H1 (cell line): ENCODE data around the gene RNF212B. TPM values are rescaled to one million over a fixed set of nuclear protein-coding genes. Genes with fewer than 3 reads are reported as not detected.

Experiments used
- CTCF ChIA-PET: fragments of 300-600 bp; sonication (Branson Sonifier 250); formaldehyde crosslinking; loops from one replicate; lab custom pipeline; 2021; ENCODE audit not compliant: partially characterized antibody; lab: Charles Lee
- POLR2A ChIA-PET: fragments of 300-600 bp; sonication (Branson Sonifier 250); formaldehyde crosslinking; loops from one replicate; lab custom pipeline; 2021; ENCODE audit warnings: inconsistent platforms; ENCODE audit not compliant: partially characterized antibody; lab: Charles Lee
- DNase-seq, 2 experiments: peaks; one replicate each; pipeline versions ENCODE4 v3.0.0 to v3.0.0-alpha.2; 2010 to 2022; ENCODE audit warnings: low spot score in 2 of 2, low read depth in 1 of 2, mixed read lengths in 1 of 2
- FAIRE-seq: peaks from 2 replicates; lab custom pipeline; 2011; peaks lifted over from hg19 to GRCh38; lab: Jason Lieb, UNC
- H2AFZ ChIP-seq: 2 replicates; pipeline ENCODE4 v1.8.1; 2012; ENCODE audit warnings: low read length, inconsistent platforms
- H2AK5ac ChIP-seq: 2 replicates; pipeline ENCODE4 v1.6.1; 2013; ENCODE audit warnings: low read depth, low read length
- H2BK120ac ChIP-seq: replicated peaks from 2 replicates; pipeline ENCODE3; 2013; ENCODE audit warnings: low read depth, low read length, inconsistent platforms
- H2BK12ac ChIP-seq: 2 replicates; pipeline ENCODE4 v1.6.1; 2013; ENCODE audit warnings: low read depth, low read length
- H2BK15ac ChIP-seq: 2 replicates; pipeline ENCODE4 v1.6.1; 2013; ENCODE audit warnings: low read length
- H2BK20ac ChIP-seq: 2 replicates; pipeline ENCODE4 v1.6.1; 2013; ENCODE audit warnings: low read length
- H2BK5ac ChIP-seq: 2 replicates; pipeline ENCODE4 v1.6.1; 2013; ENCODE audit warnings: low read depth, low read length
- H3K14ac ChIP-seq: 2 replicates; pipeline ENCODE4 v1.6.1; 2013; ENCODE audit warnings: inconsistent platforms; ENCODE audit not compliant: insufficient read length
- H3K18ac ChIP-seq: 2 replicates; pipeline ENCODE4 v1.6.1; 2013; ENCODE audit warnings: low read length; ENCODE audit errors: extremely low read depth
- H3K23ac ChIP-seq: 2 replicates; pipeline ENCODE4 v1.6.1; 2013; ENCODE audit warnings: inconsistent platforms; ENCODE audit not compliant: insufficient read length
- H3K23me2 ChIP-seq: 2 replicates; pipeline ENCODE4 v1.6.1; 2013; ENCODE audit warnings: low read depth, low read length
- H3K27ac ChIP-seq: 2 replicates; pipeline ENCODE4 v1.6.1; 2011; ENCODE audit warnings: low read depth, low read length, inconsistent platforms
- H3K27me3 ChIP-seq, 4 experiments: replicated peaks in 1 of 4; 1 replicate in 1 of 4; 2 replicates in 3 of 4; pipeline versions ENCODE4 v1.6.1 to v1.8.1; 2011 to 2013; ENCODE audit warnings: low read length in 3 of 4, mild to moderate bottlenecking in 3 of 4, inconsistent platforms in 2 of 4, mixed read lengths in 2 of 4, moderate library complexity in 1 of 4; ENCODE audit not compliant: control insufficient read depth in 3 of 4, insufficient read depth in 3 of 4; ENCODE audit errors: extremely low read depth in 1 of 4
- H3K36me3 ChIP-seq, 4 experiments: 2 replicates each; pipeline versions ENCODE4 v1.6.1 to v1.8.1; 2011 to 2013; ENCODE audit warnings: mild to moderate bottlenecking in 4 of 4, low read length in 3 of 4, moderate library complexity in 2 of 4, control low read depth in 1 of 4, inconsistent platforms in 1 of 4; ENCODE audit not compliant: insufficient read depth in 4 of 4, control insufficient read depth in 2 of 4
- H3K4ac ChIP-seq: replicated peaks from 2 replicates; pipeline ENCODE3; 2013; ENCODE audit warnings: low read length, low read depth, mixed read lengths, inconsistent platforms; ENCODE audit not compliant: insufficient read length
- H3K4me1 ChIP-seq, 4 experiments: replicated peaks in 1 of 4; 1 replicate in 1 of 4; 2 replicates in 3 of 4; pipeline versions ENCODE4 v1.6.1 to v1.8.1; 2011 to 2013; ENCODE audit warnings: low read length in 3 of 4, inconsistent platforms in 2 of 4, mixed read lengths in 1 of 4; ENCODE audit not compliant: insufficient read depth in 4 of 4, control insufficient read depth in 3 of 4
- H3K4me2 ChIP-seq, 2 experiments: 2 replicates each; pipeline versions ENCODE4 v1.6.1 to v1.8.1; 2011 to 2013; ENCODE audit warnings: low read depth in 2 of 2, low read length in 2 of 2, control low read depth in 1 of 2, inconsistent platforms in 1 of 2, mild to moderate bottlenecking in 1 of 2; ENCODE audit not compliant: insufficient read depth in 1 of 2
- H3K4me3 ChIP-seq, 4 experiments: fragments of 200-600, 300-600 bp in 1 of 4; sonication (generic), shearing (Covaris generic), sonication (Bioruptor Twin) in 1 of 4; 2 replicates each; pipeline versions ENCODE4 v1.5.1 to v1.8.1; 2011 to 2016; ENCODE audit warnings: low read length in 4 of 4, low read depth in 3 of 4, control low read depth in 2 of 4, inconsistent platforms in 2 of 4, mild to moderate bottlenecking in 2 of 4, mixed read lengths in 1 of 4, moderate library complexity in 1 of 4; ENCODE audit not compliant: insufficient read depth in 2 of 4; ENCODE audit errors: extremely low read depth in 1 of 4
- H3K56ac ChIP-seq: replicated peaks from 2 replicates; pipeline ENCODE3; 2013; ENCODE audit warnings: low read depth, mild to moderate bottlenecking, mixed read lengths, low read length, inconsistent platforms; ENCODE audit not compliant: insufficient read length
- H3K79me1 ChIP-seq: 2 replicates; pipeline ENCODE4 v1.6.1; 2013; ENCODE audit warnings: low read depth, low read length, control low read depth
- H3K79me2 ChIP-seq, 2 experiments: 2 replicates each; pipeline versions ENCODE4 v1.6.1 to v1.8.1; 2012 to 2013; ENCODE audit warnings: low read length in 2 of 2, mild to moderate bottlenecking in 2 of 2, inconsistent platforms in 1 of 2; ENCODE audit not compliant: insufficient read depth in 2 of 2, control insufficient read depth in 1 of 2
- H3K9ac ChIP-seq, 4 experiments: replicated peaks in 1 of 4; 1 replicate in 1 of 4; 2 replicates in 3 of 4; pipeline versions ENCODE4 v1.6.1 to v1.8.1; 2011 to 2013; ENCODE audit warnings: low read depth in 3 of 4, low read length in 3 of 4, control low read depth in 2 of 4, mild to moderate bottlenecking in 2 of 4, moderate library complexity in 2 of 4, inconsistent platforms in 1 of 4; ENCODE audit errors: extremely low read depth in 1 of 4
- H3K9me3 ChIP-seq, 2 experiments: 2 replicates each; pipeline versions ENCODE4 v1.6.1 to v1.8.1; 2012 to 2013; ENCODE audit warnings: mild to moderate bottlenecking in 2 of 2, moderate library complexity in 2 of 2, control low read depth in 1 of 2, inconsistent platforms in 1 of 2, low read depth in 1 of 2, low read length in 1 of 2, mixed read lengths in 1 of 2; ENCODE audit not compliant: insufficient read depth in 2 of 2
- H4K20me1 ChIP-seq, 2 experiments: replicated peaks in 1 of 2; 2 replicates each; pipeline versions ENCODE3 to v1.8.1; 2011 to 2013; ENCODE audit warnings: inconsistent platforms in 2 of 2, low read length in 2 of 2, mild to moderate bottlenecking in 1 of 2; ENCODE audit not compliant: insufficient read depth in 2 of 2, control insufficient read depth in 1 of 2
- H4K5ac ChIP-seq: 2 replicates; pipeline ENCODE4 v1.6.1; 2013; ENCODE audit warnings: low read length, low read depth, mixed read lengths, inconsistent platforms; ENCODE audit not compliant: insufficient read length
- H4K8ac ChIP-seq: 2 replicates; pipeline ENCODE4 v1.8.0; 2013; ENCODE audit warnings: mild to moderate bottlenecking, moderate library complexity, low read length, inconsistent platforms; ENCODE audit not compliant: insufficient read depth; ENCODE audit errors: extremely low read depth
- H4K91ac ChIP-seq: replicated peaks from 2 replicates; pipeline ENCODE3; 2013; ENCODE audit warnings: low read length, mixed read lengths, inconsistent platforms; ENCODE audit not compliant: insufficient read length
- CBX5 ChIP-seq: fragments of 300-800, 300-1000 bp; sonication (generic); IDR thresholded peaks from 2 replicates; pipeline ENCODE4 v1.7.1; 2016; ENCODE audit warnings: antibody characterized with exemption, low read length, low read depth
- CHD2 ChIP-seq: IDR thresholded peaks from 2 replicates; pipeline ENCODE4 v1.6.1; 2012; ENCODE audit warnings: low read length, improper control_type of control experiment
- KDM1A ChIP-seq: fragments of 200-600, 300-600 bp; sonication (generic); IDR thresholded peaks from 2 replicates; pipeline ENCODE4 v1.7.1; 2016; ENCODE audit warnings: mild to moderate bottlenecking, low read length, borderline replicate concordance
- MAFK ChIP-seq: IDR thresholded peaks from 2 replicates; pipeline ENCODE4 v1.6.1; 2012; ENCODE audit warnings: low read depth, mild to moderate bottlenecking, improper control_type of control experiment, low read length
- NANOG ChIP-seq: IDR thresholded peaks from 2 replicates; pipeline ENCODE4 v1.6.1; 2011; ENCODE audit warnings: low read length, low read depth, mild to moderate bottlenecking, inconsistent platforms; ENCODE audit not compliant: insufficient read depth, poor library complexity, severe bottlenecking
- POLR2AphosphoS5 ChIP-seq: IDR thresholded peaks from 2 replicates; pipeline ENCODE4 v1.6.1; 2011; ENCODE audit warnings: low read depth, low read length
- RNF2 ChIP-seq: fragments of 200-900, 300-1000 bp; sonication (generic); IDR thresholded peaks from 2 replicates; pipeline ENCODE4 v1.7.1; 2016; ENCODE audit warnings: borderline replicate concordance, low read depth, mild to moderate bottlenecking, antibody characterized with exemption, low read length; ENCODE audit not compliant: poor library complexity, severe bottlenecking; ENCODE audit errors: missing control alignments
- SAP30 ChIP-seq: fragments of 300-600 bp; sonication (generic); IDR thresholded peaks from 2 replicates; pipeline ENCODE4 v1.7.1; 2012; ENCODE audit warnings: low read length, moderate library complexity, mild to moderate bottlenecking, inconsistent platforms; ENCODE audit not compliant: insufficient read depth, insufficient replicate concordance
- SUZ12 ChIP-seq: fragments of 200-600 bp; sonication (generic); IDR thresholded peaks from 2 replicates; pipeline ENCODE4 v1.6.1; 2012; ENCODE audit warnings: mild to moderate bottlenecking, inconsistent platforms, low read length, moderate library complexity, mixed read lengths
- TCF12 ChIP-seq: IDR thresholded peaks from 2 replicates; pipeline ENCODE4 v1.6.1; 2011; ENCODE audit warnings: low read depth, mild to moderate bottlenecking, low read length
- USF2 ChIP-seq: IDR thresholded peaks from 2 replicates; pipeline ENCODE4 v1.6.1; 2011; ENCODE audit warnings: low read length, improper control_type of control experiment
- WGBS, 2 experiments: shearing (Covaris generic) in 1 of 2; methylation state at CpG; one replicate each; pipeline versions ENCODE4 v1.1.6 to v1.1.7; 2013 to 2015; ENCODE audit warnings: low lambda C conversion rate in 2 of 2, mixed read lengths in 2 of 2, inconsistent platforms in 1 of 2, low coverage in 1 of 2, missing lambda C conversion rate in 1 of 2; ENCODE audit not compliant: insufficient replicate concordance in 2 of 2, insufficient coverage in 1 of 2, insufficient read length in 1 of 2; ENCODE audit errors: extremely low coverage in 1 of 2, missing lambda C conversion rate in 1 of 2; 5-methylcytosine and 5-hydroxymethylcytosine counted together
- polyA plus RNA-seq, 7 experiments: library from polyadenylated mRNA; depleted of rRNA in 3 of 7; stranded (reverse) in 5 of 7; unstranded in 2 of 7; fragments of >200 nt in 5 of 7; fragments of 200-250 nt in 2 of 7; gene quantifications; 1 replicate in 5 of 7; 2 replicates in 1 of 7; 4 replicates in 1 of 7; pipeline versions ENCODE4 v1.2.1 to v1.2.3, GENCODE V29; 2011 to 2013; ENCODE audit warnings: missing spikeins in 2 of 7, mixed read lengths in 2 of 7
- total RNA-seq: library from RNA; stranded (reverse); fragmentation: NEBNext Ultra II Directional; extraction: Animal tissue kit (Norgen Biotek cat#: 25700); gene quantifications from 2 replicates; pipeline ENCODE4 v1.2.1, GENCODE V29; 2021
- TF ChIP-seq, protein P1 (sequence below): IDR thresholded peaks from 2 replicates; pipeline ENCODE4 v1.6.1; 2012; ENCODE audit warnings: inconsistent platforms

RNF212B gene
- total and polyA plus RNA-seq, 2 of the 8 experiments (the other 6 are each of a cell fraction or from before 2014, with no cell fraction given) = 0.95 to 1.2 TPM

DNA sequence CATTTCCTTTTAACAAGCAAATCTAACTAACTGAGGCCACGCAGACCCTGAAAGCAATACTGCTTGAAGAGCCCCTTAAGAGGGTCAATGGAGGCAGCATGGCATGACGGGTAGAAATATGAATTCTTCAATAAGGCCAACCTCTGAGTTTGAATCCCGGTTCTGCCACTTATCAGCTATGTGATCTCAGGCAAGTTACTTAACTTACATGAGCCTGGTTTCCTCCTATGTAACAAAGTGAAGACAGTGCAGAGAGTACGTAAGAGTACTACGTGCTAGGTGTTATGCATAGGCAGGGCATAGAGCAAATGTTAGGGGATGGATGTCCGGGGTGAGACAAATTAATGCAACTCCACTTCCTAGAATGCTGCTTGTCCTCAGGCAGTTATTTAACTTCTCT, 43.5 kb downstream of the RNF212B start:
- peaks cover 0 to 5% of the 10 kb centered on the region in 2 experiments; a peak in 1 of 4 replicates for H3K79me2 ChIP-seq

More for the DNA sequence above, 43.5 kb downstream of the RNF212B start:
- Histone ChIP-seq H3K18ac (no peak overlapping the region), H3K27me3 (peaks cover 0 to 4% (median 1%) of the 10 kb centered on the region in 4 experiments; a peak in 1 of 7 replicates), H3K27ac (no peak overlapping the region), H3K56ac (no peak overlapping the region), H3K9me3 (no peaks in the 10 kb centered on the region), H3K14ac (no peak overlapping the region), H2BK20ac (no peak overlapping the region), H3K36me3 (no peaks in the 10 kb centered on the region), H3K4me1 (peaks cover 2 to 7% (median 5%) of the 10 kb centered on the region in 4 experiments; a peak in 4 of 7 replicates), H4K8ac (no peak overlapping the region), H4K91ac (no peak overlapping the region), H2BK120ac (no peak overlapping the region), H3K4ac (no peak overlapping the region), H3K9ac (no peak overlapping the region), H2AFZ (no peak overlapping the region), H3K23ac (no peak overlapping the region), H3K4me3 (no peak overlapping the region), H2AK5ac (no peak overlapping the region), H2BK15ac (no peak overlapping the region), H3K23me2 (peaks cover 3% of the 10 kb centered on the region; the same call in 1 of the 2 replicates), H2BK5ac (no peak overlapping the region), H4K20me1 (peaks cover 2 to 9% of the 10 kb centered on the region in 2 experiments), H3K4me2 (no peak overlapping the region), H4K5ac (no peak overlapping the region), H2BK12ac (no peak overlapping the region), H3K79me1 (no peaks in the 10 kb centered on the region)
- DNase-seq (no peak), FAIRE-seq (no peak)
- WGBS, 2 experiments = 89% methylated on average over 6 of the region's 6 CpGs; no CpG with 5 or more reads in 1 of the 2 experiments
- ChIA-PET POLR2A (no interaction called here), CTCF (interaction anchor here (1.2 to 2.8 kb wide), 4 partner anchors 12 to 42 kb away, joined by 4 to 10 read pairs (median 9); no protein-coding TSS in a partner anchor)
- TF ChIP-seq TCF12 = no peak
- no peak for TF ChIP-seq CBX5
- TF ChIP-seq RNF2 = no peak
- no peak for TF ChIP-seq MAFK
- TF ChIP-seq CHD2 = no peak
- TF ChIP-seq USF2 = no peak
- TF ChIP-seq POLR2AphosphoS5 = no peak
- no peak for TF ChIP-seq SUZ12
- no peak for TF ChIP-seq NANOG
- TF ChIP-seq KDM1A = no peak
- TF ChIP-seq, protein P1, sequence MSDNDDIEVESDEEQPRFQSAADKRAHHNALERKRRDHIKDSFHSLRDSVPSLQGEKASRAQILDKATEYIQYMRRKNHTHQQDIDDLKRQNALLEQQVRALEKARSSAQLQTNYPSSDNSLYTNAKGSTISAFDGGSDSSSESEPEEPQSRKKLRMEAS = no peak
- no peak for TF ChIP-seq SAP30
